ENCODE measurements around the gene RALY. TPM values are rescaled to one million over a fixed set of nuclear protein-coding genes. Genes with fewer than 3 reads are reported as not detected.
A peak's percentile ranks its signal among the peaks of the same experiment; 100 is the strongest.

RALY gene
- total and polyA plus RNA-seq, 10 of the 15 experiments (the other 5 are each of a cell fraction or from before 2014, with no cell fraction given): 1.2 to 246 (median 137) TPM

- TF ChIP-seq SUPT20H (IDR thresholded peaks at IDR 0.05; ENCODE audit: borderline replicate concordance, control insufficient read depth, low read depth, low read length) (no peak), SIN3A (IDR thresholded peaks at IDR 0.05; ENCODE audit: low read depth, low read length) (no peak; the same call in 1 of the 2 replicates), NR2F1 (conservative IDR thresholded peaks at IDR 0.05) (no peak), YBX1 (IDR thresholded peaks at IDR 0.05) (no peak), JUNB (IDR thresholded peaks at IDR 0.05) (no peak), ZNF217 (IDR thresholded peaks at IDR 0.05) (no peak), MEF2A (IDR thresholded peaks at IDR 0.05; ENCODE audit: insufficient read depth, low read depth, low read length) (0 out of 2 replicates have a peak, but pooled peaks have one; percentile 12), EP300 (IDR thresholded peaks at IDR 0.05; ENCODE audit: borderline replicate concordance in 1 of 2, control insufficient read depth in 1 of 2, low read depth in 2 of 2, low read length in 2 of 2) (no peak), HDAC2 (IDR thresholded peaks at IDR 0.05) (no peak), ZBTB4 (CRISPR knock-in tag; IDR thresholded peaks at IDR 0.05) (no peak), RFX5 (IDR thresholded peaks at IDR 0.05; ENCODE audit: low read depth, low read length) (no peak), PAX8 (IDR thresholded peaks at IDR 0.05) (no peak), MEF2B (IDR thresholded peaks at IDR 0.05; ENCODE audit: partially characterized antibody, poor library complexity, severe bottlenecking) (peak; percentile 55), YY1 (IDR thresholded peaks at IDR 0.05; ENCODE audit: low read depth, low read length) (0 out of 2 replicates have a peak, but pooled peaks have one; percentile 48), NR2C2 (IDR thresholded peaks at IDR 0.05; ENCODE audit: borderline replicate concordance, control insufficient read depth, insufficient read length, low read depth) (no peak), CEBPB (IDR thresholded peaks at IDR 0.05; ENCODE audit: borderline replicate concordance in 1 of 2, low read depth in 2 of 2, low read length in 2 of 2) (no peak), CEBPZ (IDR thresholded peaks at IDR 0.05; ENCODE audit: low read depth, low read length) (no peak), SMAD5 (IDR thresholded peaks at IDR 0.05; ENCODE audit: low read depth) (no peak), TAF1 (IDR thresholded peaks at IDR 0.05; ENCODE audit: borderline replicate concordance, low read depth, low read length) (0 out of 2 replicates have a peak, but pooled peaks have one; percentile 19)
These were observed 657 bp downstream of the RALY start (continued) for GRCh38 chr20:33994222-33994913.

Measured in GM12878 (cell line).